ENCODE measurements around the gene CTTN.
"Not testable (repeated sequence)": the region's sequence is repeated elsewhere in the genome, so short reads cannot be mapped to it uniquely, and the experiment has no call there.

Gene CTTN

DNA sequence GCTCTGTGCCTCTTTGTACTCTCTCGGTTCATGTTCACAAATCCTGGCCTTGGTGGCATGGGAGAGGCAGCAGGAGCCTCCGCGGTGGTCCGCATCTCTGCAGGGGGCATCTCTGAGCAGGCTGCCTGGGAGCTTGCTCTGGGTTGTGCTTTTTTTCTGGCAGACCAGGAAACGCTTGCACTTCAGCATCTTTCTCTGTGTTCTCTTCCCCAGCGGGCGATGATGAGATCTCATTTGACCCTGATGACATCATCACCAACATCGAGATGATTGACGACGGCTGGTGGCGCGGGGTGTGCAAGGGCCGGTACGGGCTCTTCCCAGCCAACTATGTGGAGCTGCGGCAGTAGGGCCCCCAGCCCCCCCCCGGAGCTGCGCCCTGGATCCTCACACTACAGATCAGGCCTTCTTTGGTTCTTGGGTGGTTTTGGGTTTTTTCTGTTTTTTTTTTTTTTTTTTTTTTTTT, 36.5 kb downstream of the CTTN start:
- Mint-ChIP-seq H3K27ac (no peak overlapping the region), H3K36me3 (ENCODE audit: low read depth) (peaks cover 25% of the 10 kb centered on the region), H3K4me3 (no peak overlapping the region), H3K9me3 (no peaks in the 10 kb centered on the region), H3K4me1 (ENCODE audit: low read depth) (no peaks in the 10 kb centered on the region), H3K27me3 (peaks cover 7% of the 10 kb centered on the region)

DNA sequence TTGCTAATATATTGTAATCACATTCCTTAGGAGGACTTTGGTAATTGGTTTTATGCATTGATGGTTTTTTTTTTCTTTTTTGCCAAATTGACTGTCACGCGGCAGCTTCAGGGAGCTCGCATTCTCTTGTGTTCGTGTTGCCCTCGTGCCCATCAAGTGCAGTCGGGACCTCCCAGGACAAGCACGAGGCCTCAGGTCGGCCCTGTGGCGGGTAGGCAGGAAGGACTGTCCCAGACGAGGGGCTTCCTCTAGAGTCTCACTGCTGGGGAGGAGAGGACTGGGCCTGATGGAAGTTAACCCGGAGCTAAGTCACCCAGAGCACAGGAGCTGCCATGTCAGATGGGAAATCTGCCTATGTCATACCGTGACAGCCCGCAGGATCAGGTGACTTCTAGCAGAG, 37.0 kb downstream of the CTTN start:
- Mint-ChIP-seq H3K27me3 (peaks cover 9% of the 10 kb centered on the region), H3K4me1 (ENCODE audit: low read depth) (no peaks in the 10 kb centered on the region), H3K36me3 (ENCODE audit: low read depth) (peaks cover 25% of the 10 kb centered on the region), H3K27ac (no peak overlapping the region), H3K9me3 (no peaks in the 10 kb centered on the region), H3K4me3 (no peak overlapping the region)

DNA sequence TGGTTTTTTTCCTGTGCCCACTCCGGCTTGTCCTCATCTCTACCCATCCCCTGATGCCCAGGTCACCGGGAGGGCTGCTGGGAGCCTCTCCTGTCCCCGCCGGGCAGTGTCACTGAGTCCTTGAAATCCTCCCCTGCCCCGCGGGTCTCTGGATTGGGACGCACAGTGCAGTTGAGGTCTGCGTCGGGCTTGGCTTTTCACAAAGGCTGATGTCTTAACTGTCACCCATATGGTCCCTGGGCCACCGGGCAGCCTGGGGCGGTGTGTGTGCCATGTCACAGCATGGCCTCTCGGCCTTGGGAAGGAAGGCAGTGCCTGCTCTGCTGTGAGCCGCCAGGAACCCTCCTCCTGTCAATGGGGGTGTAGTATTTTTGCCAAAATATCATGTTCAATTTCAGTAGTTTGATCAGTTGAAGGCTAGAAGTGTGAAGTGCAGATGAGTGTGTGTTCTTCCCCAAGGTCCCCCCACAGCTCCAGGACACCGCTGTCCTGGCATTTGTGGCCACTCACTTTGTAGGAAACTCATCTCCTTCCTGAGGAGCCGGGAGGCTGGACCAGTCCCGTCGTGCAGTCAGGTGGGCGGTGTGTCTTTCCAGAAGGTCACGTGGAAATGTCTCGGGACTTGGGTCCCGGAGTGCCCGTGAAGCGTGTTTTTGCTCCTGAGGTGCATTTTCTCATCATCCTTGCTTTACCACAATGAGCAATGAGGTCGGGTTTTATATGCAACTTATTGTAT, 37.6 kb downstream of the CTTN start:
- H3K4me3 Mint-ChIP-seq = no peak overlapping the region
- H3K27ac Mint-ChIP-seq = no peak overlapping the region
- H3K4me1 Mint-ChIP-seq (ENCODE audit: low read depth) = no peaks in the 10 kb centered on the region
- peaks cover 25% of the 10 kb centered on the region for H3K36me3 Mint-ChIP-seq (ENCODE audit: low read depth)
- peaks cover 12% of the 10 kb centered on the region for H3K27me3 Mint-ChIP-seq
- H3K9me3 Mint-ChIP-seq = no peaks in the 10 kb centered on the region

DNA sequence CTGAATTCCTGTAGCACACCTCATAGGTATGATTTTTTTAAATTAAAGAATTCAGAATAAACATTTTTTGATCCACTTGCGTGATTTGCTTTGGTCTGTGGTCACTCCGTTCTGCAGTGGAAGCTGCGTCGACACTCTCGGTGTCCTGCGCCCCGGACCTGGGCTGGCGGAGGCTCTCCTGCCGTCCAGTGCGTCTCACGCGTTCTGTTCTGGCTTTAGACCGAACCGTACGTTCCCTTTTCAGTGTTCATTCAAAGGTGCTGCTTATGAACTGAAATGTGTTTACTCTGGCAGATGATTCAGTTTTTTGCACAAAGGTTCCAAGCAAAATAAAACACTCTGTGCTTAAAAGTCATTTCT, 38.2 kb downstream of the CTTN start:
- Mint-ChIP-seq H3K4me1 (ENCODE audit: low read depth) (no peaks in the 10 kb centered on the region), H3K36me3 (ENCODE audit: low read depth) (peaks cover 25% of the 10 kb centered on the region), H3K27ac (no peak overlapping the region), H3K9me3 (no peaks in the 10 kb centered on the region), H3K27me3 (peaks cover 12% of the 10 kb centered on the region), H3K4me3 (no peak overlapping the region)

DNA sequence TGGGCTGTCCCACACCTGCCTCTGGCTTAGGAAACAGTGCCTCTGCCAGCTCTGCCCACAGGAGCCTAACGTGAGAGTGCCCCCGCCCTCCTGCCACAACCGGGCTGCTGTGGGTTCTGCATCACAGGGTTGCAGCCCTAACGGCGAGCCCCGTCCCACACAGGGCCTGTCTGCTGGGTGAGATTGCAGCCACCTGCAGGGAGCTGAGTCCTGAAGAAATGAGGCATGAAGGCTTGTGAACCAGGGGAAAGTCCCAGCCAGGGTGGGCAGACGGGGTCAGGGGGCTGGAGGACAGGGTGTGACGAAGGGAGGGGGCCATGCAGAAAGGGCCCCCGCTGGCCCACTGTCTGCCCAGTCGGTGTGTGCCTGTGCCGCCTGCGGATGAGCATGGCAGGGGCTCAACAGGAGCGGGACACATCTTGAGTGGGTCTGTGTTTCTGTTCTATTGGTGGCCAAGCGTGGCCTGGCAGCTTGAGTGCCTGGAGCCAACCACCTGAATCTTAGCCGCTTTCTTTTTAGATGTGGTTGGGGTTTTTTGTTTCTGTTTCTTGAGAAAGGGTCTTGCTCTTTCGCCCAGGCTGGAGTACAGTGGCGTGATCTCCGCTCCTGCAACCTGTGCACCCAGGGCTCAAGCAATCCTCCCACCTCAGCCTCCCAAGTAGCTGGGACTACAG, 38.9 kb downstream of the CTTN start:
- H3K4me3 Mint-ChIP-seq = no peak overlapping the region
- H3K36me3 Mint-ChIP-seq (ENCODE audit: low read depth) = peaks cover 20% of the 10 kb centered on the region
- H3K4me1 Mint-ChIP-seq (ENCODE audit: low read depth) = no peaks in the 10 kb centered on the region
- H3K27ac Mint-ChIP-seq = no peak overlapping the region
- peaks cover 12% of the 10 kb centered on the region for H3K27me3 Mint-ChIP-seq
- no peaks in the 10 kb centered on the region for H3K9me3 Mint-ChIP-seq

DNA sequence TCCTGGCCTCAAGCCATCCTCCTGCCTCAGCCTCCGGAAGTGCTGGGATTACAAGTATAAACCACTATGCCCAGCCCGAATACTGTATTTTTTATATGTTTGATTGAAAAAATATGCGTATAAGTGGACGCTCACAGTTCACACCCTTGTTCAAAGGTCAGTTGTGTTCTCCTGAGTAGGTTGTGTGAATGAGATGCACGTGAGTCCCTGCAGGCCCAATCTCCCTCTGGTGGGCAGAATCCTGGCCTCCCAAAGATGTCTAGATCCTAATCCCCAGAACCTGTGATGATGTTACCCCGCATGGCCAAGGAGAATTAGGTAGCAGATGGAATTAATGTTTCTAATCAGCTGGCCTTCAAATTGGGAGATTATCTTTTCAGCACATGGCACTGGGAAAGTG, 41.9 kb downstream of the CTTN start:
- H3K4me1 Mint-ChIP-seq (ENCODE audit: low read depth) = no peaks in the 10 kb centered on the region
- peaks cover 7% of the 10 kb centered on the region for H3K36me3 Mint-ChIP-seq (ENCODE audit: low read depth)
- H3K9me3 Mint-ChIP-seq = no peaks in the 10 kb centered on the region
- H3K4me3 Mint-ChIP-seq = no peak overlapping the region
- peaks cover 22% of the 10 kb centered on the region for H3K27me3 Mint-ChIP-seq
- no peak overlapping the region for H3K27ac Mint-ChIP-seq

DNA sequence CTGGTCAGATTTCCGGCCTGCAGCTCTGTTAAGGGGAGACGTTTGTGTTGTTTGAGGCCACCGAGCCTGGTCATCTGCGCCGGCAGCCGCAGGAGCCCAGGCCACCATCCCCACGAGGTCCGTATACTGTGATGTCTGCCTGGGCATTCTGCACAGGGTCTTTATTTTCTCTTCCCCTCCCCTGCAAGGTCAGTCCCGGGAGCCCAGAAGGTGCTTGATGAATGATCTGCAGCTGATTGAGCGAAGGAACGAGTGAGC, 45.4 kb downstream of the CTTN start:
- Mint-ChIP-seq H3K36me3 (ENCODE audit: low read depth) (peaks cover 5% of the 10 kb centered on the region), H3K9me3 (peaks cover 9% of the 10 kb centered on the region), H3K27ac (no peak overlapping the region), H3K4me3 (no peak overlapping the region), H3K27me3 (peaks cover 35% of the 10 kb centered on the region), H3K4me1 (ENCODE audit: low read depth) (no peaks in the 10 kb centered on the region)

DNA sequence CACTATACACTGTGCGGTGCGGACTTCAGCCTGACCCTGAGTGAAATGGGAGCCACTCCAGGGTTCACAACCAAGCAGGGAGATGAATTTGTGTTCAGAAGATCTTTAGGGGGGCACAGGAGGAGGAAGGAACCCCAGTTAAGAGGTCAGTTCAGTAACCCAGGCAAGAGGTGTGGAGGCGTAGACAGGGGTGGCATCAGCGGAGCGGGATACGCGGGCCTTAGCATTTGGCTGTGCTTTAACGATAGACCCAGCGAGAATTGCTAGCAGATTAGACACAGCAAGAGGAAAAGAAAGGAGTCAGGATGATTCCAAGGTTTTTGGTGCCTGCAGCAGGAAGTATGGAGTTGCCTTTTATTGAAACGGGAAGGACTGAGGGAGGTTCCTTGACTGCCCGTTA, 46.8 kb downstream of the CTTN start:
- peaks cover 9% of the 10 kb centered on the region for H3K36me3 Mint-ChIP-seq (ENCODE audit: low read depth)
- H3K4me1 Mint-ChIP-seq (ENCODE audit: low read depth) = no peaks in the 10 kb centered on the region
- peaks cover 31% of the 10 kb centered on the region for H3K27me3 Mint-ChIP-seq
- peaks cover 21% of the 10 kb centered on the region for H3K9me3 Mint-ChIP-seq
- no peak overlapping the region for H3K4me3 Mint-ChIP-seq
- H3K27ac Mint-ChIP-seq = no peak overlapping the region

DNA sequence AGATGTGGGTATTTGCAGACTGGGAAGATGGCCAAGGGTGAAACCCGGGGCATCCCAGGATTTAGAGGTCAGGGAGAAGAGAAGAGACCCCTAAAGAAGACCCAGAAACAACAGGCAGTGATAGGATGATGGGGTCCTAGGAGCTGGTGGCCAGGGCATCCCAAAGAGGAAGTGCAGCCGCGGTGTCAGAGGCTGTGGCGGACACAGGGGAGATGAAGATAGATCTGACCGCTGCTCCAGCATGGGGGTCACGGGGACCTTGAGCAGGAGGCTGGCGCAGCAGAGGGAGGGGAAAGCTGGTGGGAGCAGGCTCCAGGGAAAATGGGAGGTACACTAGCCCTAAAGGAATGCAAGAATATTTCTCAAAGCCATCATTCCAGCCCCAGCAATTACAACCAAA, 47.3 kb downstream of the CTTN start:
- Mint-ChIP-seq H3K36me3 (ENCODE audit: low read depth) (peaks cover 9% of the 10 kb centered on the region), H3K4me3 (no peak overlapping the region), H3K9me3 (peaks cover 26% of the 10 kb centered on the region), H3K27ac (no peak overlapping the region), H3K27me3 (peaks cover 26% of the 10 kb centered on the region), H3K4me1 (ENCODE audit: low read depth) (no peaks in the 10 kb centered on the region)

DNA sequence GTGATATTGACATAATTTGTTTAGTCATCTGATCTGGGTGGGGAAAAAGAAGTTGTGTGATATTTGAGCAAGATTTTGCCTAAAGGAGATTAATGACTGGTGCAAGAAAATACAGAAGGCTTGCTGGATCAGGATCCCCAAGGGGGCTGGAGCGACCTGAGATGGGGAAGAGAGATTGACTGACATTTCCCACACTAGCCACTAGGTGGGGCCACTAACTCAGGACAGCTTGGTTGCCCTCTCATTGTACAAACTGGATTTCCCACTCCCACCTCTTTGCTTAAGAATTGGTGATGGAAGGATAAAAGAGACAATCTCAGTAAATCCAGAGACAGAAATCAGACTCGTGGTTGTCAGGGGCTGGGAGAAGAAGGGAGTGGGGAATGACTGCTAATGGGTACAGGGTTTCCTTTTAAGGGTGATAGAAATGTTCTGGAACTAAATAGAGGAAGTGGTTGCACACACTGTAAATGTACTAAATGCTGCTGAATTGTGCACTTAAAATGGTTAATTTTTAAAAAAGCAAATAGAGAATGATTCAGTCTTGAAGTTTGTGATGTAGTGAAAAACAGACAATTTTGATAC, 50.7 kb downstream of the CTTN start:
- peaks cover 29% of the 10 kb centered on the region for H3K9me3 Mint-ChIP-seq
- no peaks in the 10 kb centered on the region for H3K4me1 Mint-ChIP-seq (ENCODE audit: low read depth)
- peaks cover 22% of the 10 kb centered on the region for H3K27me3 Mint-ChIP-seq
- H3K4me3 Mint-ChIP-seq = no peak overlapping the region
- peaks cover 9% of the 10 kb centered on the region for H3K36me3 Mint-ChIP-seq (ENCODE audit: low read depth)
- H3K27ac Mint-ChIP-seq = no peak overlapping the region

DNA sequence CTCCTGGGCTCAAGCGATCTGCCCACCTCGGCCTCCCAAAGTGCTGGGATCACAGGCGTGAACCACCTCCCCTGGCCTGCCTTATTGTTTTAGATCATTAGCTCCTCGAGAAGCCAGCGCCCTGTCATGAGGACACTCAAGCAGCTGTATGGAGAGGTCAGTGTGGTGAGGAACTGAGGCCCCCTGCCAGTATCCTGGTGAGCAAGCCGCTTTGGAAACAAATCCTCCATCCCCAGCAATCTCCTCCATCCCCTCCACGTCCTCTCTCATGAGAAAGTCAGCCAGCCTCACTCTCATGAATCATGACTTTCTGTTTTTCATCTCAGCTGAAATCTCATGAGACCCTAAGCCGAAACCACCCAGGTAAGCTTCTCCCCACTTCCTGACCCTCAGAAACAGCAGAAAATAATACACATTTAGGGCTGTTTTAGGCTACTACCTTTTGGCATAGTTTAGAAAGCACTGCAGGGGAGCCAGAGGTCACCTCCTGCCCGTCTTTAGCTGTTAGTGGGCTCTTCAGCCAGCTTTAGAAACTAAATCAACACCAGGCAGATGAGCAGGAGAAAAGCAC, 56.0 kb downstream of the CTTN start:
- H3K36me3 Mint-ChIP-seq (ENCODE audit: low read depth) = no peaks in the 10 kb centered on the region
- H3K4me3 Mint-ChIP-seq = no peak overlapping the region
- H3K27ac Mint-ChIP-seq = no peak overlapping the region
- H3K4me1 Mint-ChIP-seq (ENCODE audit: low read depth) = no peaks in the 10 kb centered on the region
- H3K9me3 Mint-ChIP-seq = peaks cover 16% of the 10 kb centered on the region
- peaks cover 14% of the 10 kb centered on the region for H3K27me3 Mint-ChIP-seq

DNA sequence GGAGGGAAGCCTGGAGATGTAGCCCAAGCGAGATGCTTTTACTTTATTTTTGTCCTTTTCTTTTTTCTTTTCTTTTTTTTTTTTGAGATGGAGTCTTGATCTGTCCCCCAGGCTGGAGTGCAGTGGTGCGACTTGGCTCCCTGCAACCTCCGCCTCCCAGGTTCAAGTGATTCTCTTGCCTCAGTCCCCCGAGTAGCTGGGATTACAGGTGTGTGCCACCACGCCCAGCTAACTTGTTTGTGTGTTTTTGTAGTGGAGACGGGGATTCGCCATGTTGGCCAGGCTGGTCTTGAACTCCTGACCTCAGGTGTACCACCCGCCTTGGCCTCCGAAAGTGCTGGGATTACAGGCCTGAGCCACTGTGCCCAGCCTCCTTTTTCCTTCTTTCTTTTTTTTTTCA, 56.5 kb downstream of the CTTN start:
- not testable (repeated sequence) for H3K4me1 Mint-ChIP-seq (ENCODE audit: low read depth); H3K27ac Mint-ChIP-seq; H3K36me3 Mint-ChIP-seq (ENCODE audit: low read depth); H3K4me3 Mint-ChIP-seq
- Mint-ChIP-seq H3K9me3 (peaks cover 11% of the 10 kb centered on the region), H3K27me3 (peaks cover 14% of the 10 kb centered on the region)

DNA sequence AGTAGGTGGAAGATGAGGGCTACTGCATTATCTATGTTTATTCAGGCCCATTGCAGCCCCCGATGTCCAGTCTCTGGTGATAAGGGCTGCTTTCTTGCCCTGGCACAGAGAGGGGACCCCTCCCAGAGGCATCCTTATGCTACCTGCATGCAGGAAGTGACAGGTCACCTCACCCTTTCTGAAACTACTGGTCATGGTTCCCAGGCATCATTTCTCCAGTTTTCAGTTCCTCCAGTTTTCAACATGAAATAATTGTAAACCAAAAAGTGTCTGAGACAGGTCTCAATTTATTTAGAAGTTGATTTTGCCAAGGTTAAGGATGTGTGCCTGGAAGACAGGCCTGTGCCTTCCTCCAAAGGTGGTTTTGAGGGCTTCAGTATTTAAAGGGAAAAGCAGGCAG, 57.0 kb downstream of the CTTN start:
- Mint-ChIP-seq H3K36me3 (ENCODE audit: low read depth) (no peaks in the 10 kb centered on the region), H3K27ac (no peak overlapping the region), H3K9me3 (peaks cover 6% of the 10 kb centered on the region), H3K4me1 (ENCODE audit: low read depth) (no peaks in the 10 kb centered on the region), H3K4me3 (no peak overlapping the region), H3K27me3 (peaks cover 14% of the 10 kb centered on the region)

DNA sequence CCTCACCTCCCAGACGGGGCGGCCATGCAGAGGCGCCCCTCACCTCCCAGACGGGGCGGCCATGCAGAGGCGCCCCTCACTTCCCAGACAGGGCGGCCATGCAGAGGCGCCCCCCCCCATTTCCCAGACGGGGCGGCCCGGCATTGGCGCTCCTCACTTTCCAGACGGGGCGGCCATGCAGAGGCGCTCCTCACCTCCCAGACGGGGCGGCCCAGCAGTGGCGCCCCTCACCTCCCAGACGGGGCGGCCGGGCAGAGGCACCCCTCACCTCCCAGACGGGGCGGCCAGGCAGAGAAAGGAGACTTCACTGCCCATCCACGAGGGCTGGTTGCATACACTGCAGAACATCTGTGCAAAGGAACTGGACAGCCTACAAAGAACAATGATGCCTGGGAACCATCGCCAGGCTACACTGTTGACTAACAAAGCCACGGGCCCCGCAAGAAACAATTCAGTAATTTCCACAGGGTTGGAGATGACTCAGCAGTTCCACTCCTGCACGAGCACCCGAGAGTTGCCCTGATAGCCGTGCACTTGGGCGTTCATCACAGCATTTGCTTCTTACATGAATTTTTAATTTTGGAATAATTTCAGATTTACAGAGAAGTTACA, 58.7 kb downstream of the CTTN start:
- Mint-ChIP-seq H3K27me3 (peaks cover 25% of the 10 kb centered on the region), H3K4me3 (no peak overlapping the region), H3K36me3 (ENCODE audit: low read depth) (no peaks in the 10 kb centered on the region), H3K27ac (no peak overlapping the region), H3K9me3 (no peaks in the 10 kb centered on the region), H3K4me1 (ENCODE audit: low read depth) (no peaks in the 10 kb centered on the region)

DNA sequence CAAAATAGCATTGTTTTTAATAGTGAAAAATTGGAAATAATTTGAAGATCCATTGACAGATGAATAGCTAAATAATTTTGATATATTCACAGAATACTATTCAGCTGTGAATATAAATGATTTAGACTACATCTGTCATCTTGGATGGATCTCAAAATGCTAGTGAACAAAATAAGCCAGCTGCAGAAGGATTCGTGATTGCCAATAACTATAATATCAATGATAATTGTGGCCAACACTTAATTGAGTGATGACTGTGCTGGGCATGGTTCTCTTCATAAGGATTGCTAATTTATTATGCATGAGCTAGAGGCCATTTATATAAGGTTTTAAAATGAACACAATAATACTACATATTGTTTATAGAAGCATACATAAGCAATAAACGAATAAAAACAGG, 60.4 kb downstream of the CTTN start:
- Mint-ChIP-seq H3K4me1 (ENCODE audit: low read depth) (no peaks in the 10 kb centered on the region), H3K9me3 (no peaks in the 10 kb centered on the region), H3K27me3 (peaks cover 30% of the 10 kb centered on the region), H3K36me3 (ENCODE audit: low read depth) (no peaks in the 10 kb centered on the region), H3K4me3 (no peak overlapping the region), H3K27ac (no peak overlapping the region)
